T47D (cell line): ENCODE data around the gene ZBTB18.

Source experiments
- DNase-seq, 2 experiments: peaks; one replicate each; pipeline versions ENCODE4 v3.0.0 to v3.0.0-alpha.2; 2011 to 2012; ENCODE audit warnings: low read depth in 1 of 2, low spot score in 1 of 2
- JUND ChIP-seq: IDR thresholded peaks from 2 replicates; pipeline ENCODE4 v1.6.1; 2012; ENCODE audit warnings: low read depth
- in situ Hi-C: cut with HindIII; loops from 2 replicates; pipeline ENCODE4 v1.10.0; 2016; ENCODE audit warnings: low sequenced_read_pairs, low pct_unique_long_range_greater_than_20kb

Gene ZBTB18

DNA sequence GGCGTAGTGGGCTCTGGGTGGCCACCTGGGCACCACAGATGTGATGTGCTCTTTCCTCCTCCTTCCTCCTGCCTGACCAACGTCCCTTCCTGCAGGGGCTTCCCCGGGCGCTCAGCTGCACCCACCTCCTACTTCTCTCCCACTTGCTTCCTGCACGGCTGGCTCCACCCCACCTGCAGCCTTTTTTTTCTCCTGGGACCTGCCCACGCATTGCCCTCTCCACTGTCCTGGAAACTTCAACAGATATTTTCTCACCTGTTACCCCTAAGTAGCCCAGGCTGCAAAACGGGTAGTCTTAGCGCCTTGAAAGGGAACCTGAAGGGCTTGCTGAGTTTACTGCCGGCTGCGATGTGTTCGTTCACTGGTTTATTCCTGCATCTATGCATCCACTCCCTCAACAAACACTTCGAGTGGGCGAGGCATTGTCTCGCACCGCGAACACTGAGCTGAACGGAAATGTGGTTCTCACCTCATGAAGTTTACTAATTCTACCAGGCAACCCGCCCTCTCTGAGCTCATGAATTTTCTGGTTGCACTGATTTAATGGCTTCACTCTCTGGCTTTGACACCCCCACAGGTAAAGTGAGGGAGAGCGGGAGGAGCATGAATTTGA, 23.6 kb downstream of the ZBTB18 start:
- TF ChIP-seq JUND, result no peak
- in situ Hi-C loops, result no loop called here
- DNase-seq, result no peak

DNA sequence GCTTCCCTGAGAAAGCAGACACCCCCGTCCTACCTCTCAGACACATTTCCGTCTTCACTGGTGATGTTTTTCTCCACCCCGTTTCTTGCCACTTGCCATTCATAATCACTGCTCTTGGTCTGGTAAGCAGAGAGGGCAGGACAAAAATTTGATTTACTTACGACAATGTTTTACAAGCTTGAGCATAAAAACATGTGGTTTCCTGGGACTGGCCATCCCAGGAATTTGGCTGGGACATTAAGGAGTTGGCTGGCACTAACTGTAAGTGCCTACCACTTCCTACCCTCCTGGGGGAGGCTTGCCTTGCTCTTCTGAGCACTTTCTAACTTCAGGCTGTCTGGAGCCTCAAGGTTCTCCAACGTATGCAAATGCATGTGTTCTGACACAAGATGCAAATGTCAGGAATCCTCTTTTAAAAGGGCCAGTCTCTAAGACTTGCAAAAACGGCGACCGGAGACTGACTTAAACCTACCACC, 24.2 kb downstream of the ZBTB18 start:
- in situ Hi-C loops, result no loop called here
- TF ChIP-seq JUND, result no peak
- no peak for DNase-seq

DNA sequence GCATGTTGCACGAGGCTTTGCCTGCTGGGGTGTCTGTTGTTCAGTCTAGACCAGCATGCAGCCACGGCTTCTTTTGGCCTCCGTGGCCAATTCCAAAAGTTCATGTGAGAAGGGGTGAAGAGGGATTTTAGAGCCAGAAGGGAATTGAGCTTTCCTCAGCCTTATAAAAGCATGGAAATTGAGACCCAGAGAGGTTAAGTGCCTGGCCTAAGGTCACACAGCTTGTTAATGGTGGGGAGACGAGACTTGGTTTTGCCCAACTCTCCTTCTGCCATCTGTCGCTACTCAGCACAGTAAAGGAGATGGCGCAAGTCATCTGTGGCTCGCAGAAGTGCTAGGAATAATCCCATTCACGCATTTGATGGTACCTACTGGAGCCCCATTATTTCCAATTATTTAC, 25.7 kb downstream of the ZBTB18 start:
- in situ Hi-C loops, result no loop called here
- TF ChIP-seq JUND, result no peak
- DNase-seq, result no peak

DNA sequence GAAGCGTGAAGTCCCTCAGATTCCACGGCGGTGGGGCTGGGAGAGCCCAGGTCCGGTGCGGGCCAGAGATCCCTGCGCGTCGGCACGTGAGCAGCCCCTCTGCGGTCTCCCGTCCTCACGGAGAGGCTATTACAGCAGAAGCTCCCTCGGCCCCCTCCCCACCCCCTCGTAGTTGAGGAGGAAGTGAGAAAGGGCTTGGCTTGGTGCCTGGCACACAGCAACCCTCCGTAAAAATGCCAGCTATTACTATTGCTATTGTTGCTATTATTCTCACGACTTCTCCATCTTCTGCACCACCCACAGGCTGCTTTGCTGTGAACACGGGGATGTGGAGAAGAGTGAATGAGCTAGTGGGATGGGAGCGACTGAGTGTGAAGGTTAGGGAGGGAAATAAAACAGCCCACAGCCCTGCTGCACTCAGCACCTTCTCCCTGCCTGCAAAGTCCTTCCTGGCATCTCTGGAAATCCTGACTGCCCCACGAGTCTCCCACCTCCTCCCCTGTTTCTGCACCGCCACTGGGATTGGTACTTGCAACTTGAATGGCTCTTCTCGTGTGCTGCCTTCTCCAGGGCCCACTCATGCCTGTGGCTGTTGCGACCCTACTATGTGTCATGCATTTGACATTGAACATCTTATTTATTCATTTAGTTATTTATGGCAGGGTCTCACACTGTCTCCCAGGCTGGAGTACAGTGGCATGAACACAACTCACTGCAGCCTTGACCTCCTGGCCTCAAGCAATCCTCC, 26.6 kb downstream of the ZBTB18 start:
- TF ChIP-seq JUND, result no peak
- in situ Hi-C loops, result no loop called here
- no peak for DNase-seq

DNA sequence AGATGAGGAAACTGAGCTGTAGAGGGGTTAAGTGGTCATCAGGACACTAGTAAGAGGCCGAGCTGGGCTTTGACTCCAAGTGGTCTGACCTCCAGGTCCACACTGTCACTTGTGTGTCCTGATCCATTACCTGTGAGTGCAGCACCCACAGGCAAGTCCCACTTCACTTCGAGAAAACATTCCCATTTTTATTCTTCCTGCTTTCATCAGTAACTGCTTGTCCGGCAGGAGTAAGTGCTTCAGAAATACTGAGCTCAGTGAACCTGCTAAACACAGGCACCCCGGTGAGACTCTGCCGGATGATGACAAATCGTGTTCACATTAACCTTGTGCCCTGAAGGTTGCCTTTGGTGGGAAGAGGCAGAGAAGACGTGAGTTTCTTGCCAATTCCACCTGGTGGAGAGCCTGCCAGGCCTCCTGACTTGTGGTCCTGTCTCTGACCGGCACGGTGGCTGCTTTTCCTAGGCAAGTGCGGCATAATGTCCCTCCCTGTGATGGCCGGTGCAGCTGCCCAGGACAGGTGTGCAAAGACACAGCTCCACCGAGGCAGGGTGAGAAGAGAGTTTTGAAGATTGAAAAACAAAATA, 29.4 kb downstream of the ZBTB18 start:
- DNase-seq, result no peak
- in situ Hi-C loops, result no loop called here
- TF ChIP-seq JUND, result no peak

DNA sequence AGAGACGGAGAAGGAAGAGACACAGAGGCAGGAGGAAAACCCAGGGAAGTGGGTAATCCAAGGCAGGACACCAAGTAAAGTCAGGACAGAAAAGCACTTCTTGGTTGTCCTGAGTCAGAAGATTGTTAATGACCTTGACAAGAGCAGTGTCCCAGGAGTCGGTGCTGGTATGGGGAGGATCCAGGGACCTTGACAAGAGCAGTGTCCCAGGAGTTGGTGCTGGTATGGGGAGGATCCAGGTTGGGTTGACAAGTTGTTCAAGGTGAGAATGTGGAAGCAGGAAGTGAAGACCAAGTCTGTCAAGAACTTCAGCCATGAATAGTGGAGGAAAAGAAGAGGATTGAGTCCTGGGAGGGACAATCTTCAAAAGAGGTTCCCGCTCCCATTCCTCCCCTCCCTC, 31.9 kb downstream of the ZBTB18 start:
- in situ Hi-C loops, result no loop called here
- no peak for DNase-seq
- TF ChIP-seq JUND, result no peak

DNA sequence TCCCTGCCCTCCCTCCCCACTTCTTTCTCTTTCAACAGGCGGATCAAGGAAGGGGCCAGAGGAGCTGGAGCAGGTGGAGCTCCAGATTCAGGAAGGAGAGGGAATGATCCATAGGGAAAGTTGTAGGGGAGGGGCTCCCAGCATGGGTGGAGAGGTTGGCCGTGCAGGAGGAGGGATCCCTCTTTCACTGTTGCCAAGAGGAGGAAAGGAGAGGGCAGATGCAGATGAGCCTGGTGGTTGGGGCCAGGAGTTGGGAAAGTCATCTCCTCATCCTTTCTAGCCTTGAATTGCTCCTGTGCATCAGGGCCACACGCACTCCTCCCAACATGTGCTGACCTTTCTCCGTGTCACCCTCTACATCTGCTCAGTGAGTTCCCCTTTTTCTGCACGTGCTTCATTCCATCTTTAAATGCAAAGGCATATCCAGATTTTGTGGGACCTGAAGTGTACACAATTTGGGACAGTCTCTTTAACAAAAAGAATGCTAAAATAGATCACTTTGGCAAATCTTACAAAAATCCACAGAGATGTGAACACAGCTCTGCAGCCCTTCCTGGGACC, 32.4 kb downstream of the ZBTB18 start:
- TF ChIP-seq JUND, result no peak
- DNase-seq, result no peak
- in situ Hi-C loops, result no loop called here

DNA sequence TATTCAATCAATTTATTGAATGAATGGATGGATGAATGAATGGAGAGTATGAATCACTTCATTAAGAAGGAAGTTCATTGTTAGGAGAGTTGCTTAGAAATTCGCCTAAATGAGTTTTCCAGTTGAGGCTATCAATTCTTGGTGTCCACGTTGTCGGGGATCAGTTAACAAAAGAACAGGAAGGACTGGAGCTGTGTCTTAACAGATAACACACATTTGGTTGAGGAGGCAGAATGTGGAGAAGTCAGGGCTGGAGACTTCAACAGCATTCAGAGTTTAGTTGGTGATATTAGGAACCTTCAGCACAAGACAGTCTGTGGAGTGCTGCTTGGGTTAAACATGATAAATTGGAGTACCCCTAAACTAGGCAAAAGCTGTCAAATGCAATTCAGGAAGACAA, 33.7 kb downstream of the ZBTB18 start:
- DNase-seq, result no peak
- in situ Hi-C loops, result no loop called here
- TF ChIP-seq JUND, result no peak

DNA sequence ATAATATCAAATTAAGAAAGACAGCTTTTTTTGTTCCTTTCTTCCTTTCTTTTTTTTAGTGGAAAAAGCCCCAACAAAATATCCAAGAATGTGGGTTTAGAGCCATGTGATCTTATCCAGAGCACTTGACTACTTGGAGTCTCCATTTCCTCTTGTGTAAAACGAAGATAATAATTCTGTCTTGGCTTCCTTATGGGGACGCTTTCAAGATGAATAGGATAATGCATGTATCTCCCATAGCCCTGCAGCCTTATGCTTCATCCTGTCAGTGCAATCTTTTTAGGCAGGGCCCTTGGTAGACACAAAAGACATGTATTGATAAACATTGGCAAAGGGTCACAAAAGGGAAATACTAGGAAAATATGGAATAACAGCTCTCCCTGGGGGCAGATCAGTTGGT, 34.8 kb downstream of the ZBTB18 start:
- DNase-seq, result no peak
- no peak for TF ChIP-seq JUND
- in situ Hi-C loops, result no loop called here

DNA sequence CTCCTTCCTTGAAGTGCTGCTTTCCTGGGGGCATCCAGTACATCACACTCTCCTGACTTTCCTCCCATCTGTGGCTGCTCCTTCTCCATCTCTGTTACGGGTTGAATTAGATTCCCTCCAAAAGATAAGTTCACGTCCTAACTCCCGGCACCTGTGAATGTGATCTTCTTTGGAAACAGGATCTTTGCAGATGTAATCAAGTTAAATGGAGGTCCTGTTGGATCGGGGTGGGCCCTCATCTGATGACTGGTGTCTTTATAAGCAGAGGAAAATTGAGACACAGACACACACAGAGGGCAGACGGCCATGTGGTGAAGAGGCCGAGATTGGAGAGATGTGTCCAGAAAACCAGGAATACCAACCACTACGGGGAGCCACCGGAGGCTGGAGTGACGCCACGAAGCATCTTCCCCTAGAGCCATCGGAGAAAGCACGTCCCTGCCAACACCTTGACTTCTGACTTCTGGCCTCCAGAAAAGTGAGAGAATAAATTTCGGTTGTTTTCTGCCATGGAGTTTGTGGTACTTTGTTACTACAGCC, 36.0 kb downstream of the ZBTB18 start:
- no peak for DNase-seq
- no peak for TF ChIP-seq JUND
- in situ Hi-C loops, result no loop called here

DNA sequence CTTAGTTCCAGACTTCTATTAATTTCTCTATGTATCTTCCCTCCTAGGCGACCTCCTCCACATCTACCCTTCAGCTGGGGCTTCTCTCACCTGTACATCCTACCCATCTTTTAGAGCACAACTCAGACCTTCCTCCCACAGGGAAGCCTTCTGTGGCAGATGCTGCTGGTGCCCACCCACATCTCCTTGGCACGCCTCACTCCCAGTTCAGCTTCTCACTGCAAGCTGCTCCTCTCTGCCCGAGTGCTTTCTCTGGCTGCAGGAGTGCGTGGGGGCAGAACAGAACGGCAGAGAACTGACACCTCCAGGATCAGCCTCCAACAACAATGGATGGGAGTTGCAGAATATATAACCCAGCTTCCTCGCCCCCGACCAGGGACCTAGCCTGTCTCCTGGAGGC, 36.5 kb downstream of the ZBTB18 start:
- in situ Hi-C loops, result no loop called here
- no peak for TF ChIP-seq JUND
- no peak for DNase-seq

DNA sequence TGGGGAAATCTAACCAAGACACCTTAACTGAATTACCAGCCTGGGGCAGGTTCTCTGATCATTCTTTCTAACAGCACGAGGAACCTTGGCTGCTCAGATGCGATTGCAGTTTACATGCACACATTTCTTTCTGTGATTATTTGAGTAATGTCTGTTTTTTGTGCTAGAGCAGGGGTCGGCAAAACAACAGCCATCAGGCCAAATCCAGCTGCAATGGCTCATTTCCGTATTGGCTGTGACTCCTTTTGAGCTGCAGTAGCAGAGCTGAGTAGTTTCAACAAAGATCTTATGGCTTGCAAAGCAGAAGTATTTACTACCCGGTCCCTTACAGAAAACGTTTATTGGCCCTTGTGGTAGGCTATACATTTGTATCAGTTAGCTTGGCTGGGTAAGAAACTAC, 37.1 kb downstream of the ZBTB18 start:
- in situ Hi-C loops, result no loop called here
- TF ChIP-seq JUND, result no peak
- no peak for DNase-seq

DNA sequence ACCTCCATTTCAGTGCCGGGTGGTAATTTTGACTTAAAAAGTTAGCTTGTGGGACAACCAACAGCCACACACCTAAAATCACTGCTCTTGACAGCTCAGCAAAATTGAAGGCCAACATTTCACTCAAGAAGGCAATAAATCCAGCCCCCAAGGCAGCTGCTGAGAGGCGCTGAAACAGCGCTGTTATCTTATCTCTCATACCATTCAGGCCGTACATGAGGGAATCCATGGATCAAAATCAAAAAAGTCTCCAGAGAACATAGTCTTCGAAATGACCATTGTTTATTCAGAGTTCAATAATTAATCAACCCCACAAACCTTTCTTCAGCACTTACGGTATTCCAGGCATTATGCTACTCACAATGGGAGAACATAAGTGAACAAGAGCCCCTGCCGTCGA, 38.5 kb downstream of the ZBTB18 start:
- in situ Hi-C loops, result no loop called here
- TF ChIP-seq JUND, result no peak
- DNase-seq, result no peak
